Hypothalamus (tissue), 51 donors: ENCODE measurements around the gene SPDYC.
"Not testable (repeated sequence)": the region's sequence is repeated elsewhere in the genome, so short reads cannot be mapped to it uniquely, and the experiment has no call there.

Experiments
- DNase-seq, 51 donors: peaks; one replicate each; lab custom pipeline; 2025; lab: John Stamatoyannopoulos, UW

SPDYC gene

DNA sequence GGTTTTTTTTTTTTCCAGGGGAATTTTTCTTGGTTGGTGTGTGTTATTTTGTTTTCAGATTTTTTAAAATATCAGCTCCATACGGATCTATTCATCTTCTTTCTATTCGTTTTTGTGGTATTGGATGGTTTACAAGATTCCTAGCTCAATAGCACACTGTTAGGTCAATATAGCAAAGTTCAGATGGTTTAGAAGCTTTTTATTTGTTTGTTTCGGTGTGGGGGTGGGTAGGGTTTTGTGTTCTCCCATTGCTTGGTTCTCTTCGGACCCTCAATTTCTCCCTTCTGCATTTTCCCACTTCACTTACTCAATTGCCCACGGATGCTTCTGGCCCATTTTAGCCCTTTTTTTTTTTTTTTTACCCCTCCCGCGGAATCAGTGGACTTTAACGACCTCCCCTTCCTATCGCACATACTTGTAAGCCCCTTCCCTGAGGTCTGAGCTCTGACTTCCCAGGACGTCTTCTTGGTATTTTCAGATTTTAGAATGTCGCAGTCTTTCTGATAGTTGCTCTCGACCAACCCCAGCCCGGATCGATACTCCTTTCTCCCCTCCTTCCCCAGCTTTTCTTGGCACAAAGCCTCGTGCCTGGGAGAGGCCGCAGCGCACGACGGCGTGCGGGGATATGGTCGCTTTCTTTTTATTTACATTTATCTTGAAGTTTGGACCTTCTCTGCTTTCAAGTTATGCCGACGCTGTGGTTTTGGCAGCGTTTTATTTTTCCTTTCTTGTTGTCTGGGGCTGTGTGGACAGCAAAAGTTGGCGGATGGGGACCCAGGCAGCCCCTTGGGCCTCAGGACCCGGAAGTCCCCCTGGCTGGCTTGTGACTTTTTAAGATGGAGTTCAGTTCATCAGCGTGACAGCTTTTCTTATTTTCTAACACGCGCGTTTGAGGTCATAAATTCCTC, 4.4 kb upstream of the SPDYC start:
- DNase-seq = no peak

GRCh38 chr11:65166893-65167292, 3.1 kb upstream of the SPDYC start:
- DNase-seq = no peak

- DNase-seq = no peak
Measured at GRCh38 chr11:65167656-65168055, 2.4 kb upstream of the SPDYC start.

GRCh38 chr11:65169164-65169641, 830 bp upstream of the SPDYC start:
- no peak for DNase-seq

GRCh38 chr11:65172600-65172999, 2.6 kb downstream of the SPDYC start:
- no peak for DNase-seq

GRCh38 chr11:65174571-65175010, 4.6 kb downstream of the SPDYC start:
- not testable (repeated sequence) for DNase-seq

DNA sequence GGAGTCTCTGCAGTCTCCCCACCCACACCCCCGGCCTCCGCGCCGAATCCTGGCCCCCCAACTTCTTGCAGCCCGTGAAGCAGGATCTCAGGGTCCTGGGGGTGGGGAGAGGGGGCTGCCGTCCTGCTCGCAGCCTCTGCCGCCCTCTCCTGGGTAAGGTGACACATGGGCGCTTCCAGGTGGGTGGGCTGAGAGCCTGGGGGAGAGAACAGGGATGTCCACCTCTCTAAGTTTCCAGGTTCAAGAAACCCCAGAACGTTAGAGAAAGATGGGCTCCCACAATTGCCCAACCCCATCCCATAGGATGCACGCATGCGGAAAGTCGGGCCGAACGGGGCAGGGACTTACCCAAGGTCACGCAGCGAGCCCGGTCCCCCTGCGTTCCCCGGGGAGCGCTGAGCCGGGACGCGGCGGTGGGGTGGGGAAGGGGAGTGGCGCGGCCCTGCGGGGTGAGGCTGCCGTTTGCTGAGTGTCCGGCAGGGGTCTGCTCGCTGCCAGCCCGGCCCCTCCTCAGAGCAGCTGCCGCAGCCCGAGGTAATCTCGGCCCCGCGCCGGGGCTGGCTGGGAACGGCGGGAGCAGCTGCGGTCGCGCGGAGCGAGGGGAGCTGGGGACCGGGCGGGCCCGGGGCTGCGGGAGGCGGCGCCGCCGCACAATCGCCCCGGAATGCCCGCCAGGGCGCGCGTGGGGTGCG, 11.0 kb downstream of the SPDYC start:
- peak in 20 of 51 donors; percentile 8 to 60 (median 29) for DNase-seq

DNA sequence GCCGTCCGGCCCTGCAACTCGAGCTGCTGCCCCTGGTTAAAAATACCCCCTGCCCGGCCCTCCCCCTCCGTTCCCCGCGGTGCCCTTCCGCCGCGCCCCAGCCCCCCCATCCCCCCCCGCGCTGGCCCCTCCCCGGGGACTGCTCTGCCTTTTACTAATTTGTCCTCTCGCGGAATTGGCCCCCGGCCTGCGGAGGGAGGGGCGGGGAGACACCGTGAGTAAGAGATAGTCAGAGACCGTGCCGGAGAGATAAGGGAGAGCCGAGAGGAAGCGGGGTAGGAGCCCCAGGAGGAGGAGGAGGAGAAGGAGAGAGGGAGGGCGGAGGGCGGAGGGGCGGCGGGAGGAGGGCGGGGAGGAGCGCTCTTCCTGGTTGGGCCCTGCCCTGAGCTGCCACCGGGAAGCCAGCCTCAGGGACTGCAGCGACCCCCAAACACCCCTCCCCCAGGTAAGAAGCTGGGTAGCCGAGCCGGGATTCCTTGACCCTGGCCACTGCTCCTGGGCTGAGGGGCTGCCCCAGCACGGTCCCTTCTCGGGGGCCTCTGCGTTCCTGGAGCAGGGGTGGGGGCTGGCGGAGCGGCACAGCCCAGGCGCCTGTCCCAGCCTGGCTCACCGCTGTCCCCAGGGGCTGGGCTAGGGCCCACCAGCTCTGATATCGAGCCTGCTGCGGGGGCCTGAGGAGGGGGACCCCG, 11.7 kb downstream of the SPDYC start, which contains the start of gene CAPN1:
CAPN1 (plus strand) TSS at position 360 of the 689 bp plus-strand sequence. CDS start 774 bp downstream, outside the sequence.
- DNase-seq = peak in 27 of 51 donors; percentile 18 to 67 (median 33)

DNA sequence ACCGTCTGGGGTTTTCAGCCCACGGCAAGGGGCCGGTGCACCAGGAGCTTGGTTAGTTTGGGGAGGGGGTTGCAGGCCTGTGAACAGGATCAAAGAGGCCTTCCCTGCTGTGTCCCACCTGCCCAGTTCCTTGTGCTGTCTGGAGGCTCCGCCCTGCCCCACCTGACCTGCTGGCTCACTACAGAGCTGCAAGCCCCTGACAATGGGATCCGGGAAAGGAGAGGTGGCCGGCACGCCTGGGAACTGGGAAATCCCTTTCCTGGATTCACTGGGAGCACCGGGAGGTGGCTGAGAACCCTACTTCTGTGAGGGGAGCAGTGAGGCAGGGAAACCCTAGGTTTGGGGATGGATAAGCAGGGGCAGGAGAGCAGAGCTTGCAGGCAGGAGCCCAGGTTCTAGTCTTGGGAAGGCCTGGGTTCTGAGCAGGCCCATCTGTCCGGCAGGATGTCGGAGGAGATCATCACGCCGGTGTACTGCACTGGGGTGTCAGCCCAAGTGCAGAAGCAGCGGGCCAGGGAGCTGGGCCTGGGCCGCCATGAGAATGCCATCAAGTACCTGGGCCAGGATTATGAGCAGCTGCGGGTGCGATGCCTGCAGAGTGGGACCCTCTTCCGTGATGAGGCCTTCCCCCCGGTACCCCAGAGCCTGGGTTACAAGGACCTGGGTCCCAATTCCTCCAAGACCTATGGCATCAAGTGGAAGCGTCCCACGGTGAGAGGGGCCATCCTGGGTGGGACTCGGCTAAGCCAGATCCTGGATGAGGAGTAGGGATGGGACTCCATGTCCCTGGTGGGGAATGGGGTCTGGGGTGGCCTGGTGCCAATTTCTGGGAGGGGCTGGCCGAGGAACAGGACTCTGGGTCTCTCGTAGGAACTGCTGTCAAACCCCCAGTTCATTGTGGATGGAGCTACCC, 12.5 kb downstream of the SPDYC start:
- peak in 14 of 51 donors; percentile 12 to 34 (median 22) for DNase-seq

DNA sequence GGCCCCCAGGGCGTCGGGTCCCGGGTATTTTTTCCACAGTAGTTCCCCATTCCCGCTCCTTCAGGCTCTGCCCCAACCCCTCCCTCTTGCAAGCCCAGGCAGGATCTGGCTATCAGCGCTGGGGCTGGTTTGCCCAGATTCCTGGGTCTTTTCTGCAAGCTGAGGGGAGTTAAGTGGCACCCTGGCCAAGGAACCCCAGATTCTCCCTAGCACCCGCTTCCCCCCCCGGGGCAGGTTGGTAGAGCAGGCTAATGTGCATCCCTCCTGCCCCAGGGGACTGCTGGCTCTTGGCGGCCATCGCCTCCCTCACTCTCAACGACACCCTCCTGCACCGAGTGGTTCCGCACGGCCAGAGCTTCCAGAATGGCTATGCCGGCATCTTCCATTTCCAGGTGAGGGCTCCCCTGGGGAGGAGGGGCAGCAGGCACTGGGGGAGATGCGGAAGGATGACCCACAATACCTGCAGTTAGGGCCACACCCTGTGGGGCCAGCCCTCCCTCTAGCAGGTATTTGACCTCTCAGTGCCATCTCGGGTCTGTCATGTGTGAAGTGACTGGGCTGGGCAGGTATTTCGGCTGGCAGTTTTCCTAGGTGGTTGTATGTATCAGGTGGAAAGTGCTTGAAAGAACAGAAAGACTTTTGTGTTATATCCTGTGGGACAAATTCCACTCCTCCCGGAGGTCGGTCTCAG, 13.3 kb downstream of the SPDYC start:
- DNase-seq = no peak

DNA sequence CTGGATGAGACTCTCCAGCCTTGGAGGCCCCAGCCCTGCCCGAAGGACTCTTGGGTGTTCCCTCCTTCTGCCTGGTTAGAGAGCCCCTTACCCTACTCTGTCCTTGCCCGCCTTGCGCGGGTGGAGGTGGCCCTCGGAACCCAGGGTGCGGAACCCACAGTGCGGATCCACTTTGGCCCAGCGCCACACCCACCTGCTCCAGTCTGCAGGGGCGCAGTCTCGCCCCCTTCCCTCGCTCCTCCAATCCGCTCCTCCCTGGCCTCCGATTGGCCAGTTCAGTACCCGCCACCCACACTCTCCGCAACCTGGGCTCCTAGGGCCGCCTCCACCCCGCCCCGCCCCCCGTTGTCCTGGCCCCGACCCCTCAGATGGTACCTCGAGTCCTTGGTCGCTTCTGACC, 14.1 kb downstream of the SPDYC start:
- DNase-seq = peak in 1 of 51 donors; percentile 13

DNA sequence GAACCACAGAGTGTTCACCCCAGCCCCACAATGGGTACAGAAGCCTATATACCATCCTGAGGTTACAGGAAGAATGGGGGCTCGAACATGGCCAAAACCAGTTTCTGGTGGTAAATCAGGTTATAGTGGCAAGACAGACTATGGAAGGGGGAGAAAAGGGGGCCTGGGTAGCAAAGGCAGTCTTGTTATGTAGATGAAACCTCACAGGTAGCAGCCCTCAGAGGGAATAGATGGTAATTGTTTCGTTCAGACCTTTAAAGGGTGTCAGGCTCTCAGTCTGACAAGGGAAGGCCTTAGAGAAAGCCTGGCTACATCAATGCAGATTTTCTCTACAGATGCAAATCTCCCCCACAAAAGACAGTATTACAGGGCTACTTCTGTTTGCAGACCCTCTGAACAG, 15.1 kb downstream of the SPDYC start:
- no peak for DNase-seq

GRCh38 chr11:65185869-65186341, 15.9 kb downstream of the SPDYC start:
- DNase-seq = no peak

- no peak for DNase-seq
Measured at GRCh38 chr11:65186701-65187100, 16.7 kb downstream of the SPDYC start.

- no peak for DNase-seq
Measured at GRCh38 chr11:65187146-65187675, 17.2 kb downstream of the SPDYC start.

- DNase-seq = no peak
Measured at GRCh38 chr11:65187971-65188461, 18.0 kb downstream of the SPDYC start.

GRCh38 chr11:65188486-65188885, 18.5 kb downstream of the SPDYC start:
- DNase-seq = no peak

GRCh38 chr11:65189191-65189590, 19.2 kb downstream of the SPDYC start:
- DNase-seq = no peak

DNA sequence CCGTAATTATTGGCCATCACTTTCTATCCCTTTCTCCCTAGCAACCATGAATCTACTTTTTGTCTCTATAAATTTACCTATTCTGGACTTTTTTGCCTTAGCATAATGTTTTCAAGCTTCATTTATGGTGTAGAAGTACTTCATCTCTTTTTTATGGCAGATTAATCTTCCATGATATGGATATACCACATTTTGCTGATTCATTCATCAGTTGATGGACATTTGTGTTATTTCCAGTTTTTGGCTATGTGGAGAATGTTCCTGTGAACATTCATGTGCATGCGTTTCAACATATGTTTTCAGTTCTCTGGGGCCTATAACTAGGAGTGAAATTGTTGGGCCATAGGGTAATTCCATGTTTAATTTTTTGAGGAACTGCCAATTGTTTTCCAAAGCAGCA, 24.5 kb downstream of the SPDYC start:
- DNase-seq = no peak
